Measurements from ENCODE around the gene CCP110. TPM values are rescaled to one million over a fixed set of nuclear protein-coding genes. Genes with fewer than 3 reads are reported as not detected.

Gene CCP110
- total and polyA plus RNA-seq, 2 of the 13 experiments (the other 11 are each of a cell fraction or from before 2014, with no cell fraction given): 10.0 to 11.1 TPM

DNA sequence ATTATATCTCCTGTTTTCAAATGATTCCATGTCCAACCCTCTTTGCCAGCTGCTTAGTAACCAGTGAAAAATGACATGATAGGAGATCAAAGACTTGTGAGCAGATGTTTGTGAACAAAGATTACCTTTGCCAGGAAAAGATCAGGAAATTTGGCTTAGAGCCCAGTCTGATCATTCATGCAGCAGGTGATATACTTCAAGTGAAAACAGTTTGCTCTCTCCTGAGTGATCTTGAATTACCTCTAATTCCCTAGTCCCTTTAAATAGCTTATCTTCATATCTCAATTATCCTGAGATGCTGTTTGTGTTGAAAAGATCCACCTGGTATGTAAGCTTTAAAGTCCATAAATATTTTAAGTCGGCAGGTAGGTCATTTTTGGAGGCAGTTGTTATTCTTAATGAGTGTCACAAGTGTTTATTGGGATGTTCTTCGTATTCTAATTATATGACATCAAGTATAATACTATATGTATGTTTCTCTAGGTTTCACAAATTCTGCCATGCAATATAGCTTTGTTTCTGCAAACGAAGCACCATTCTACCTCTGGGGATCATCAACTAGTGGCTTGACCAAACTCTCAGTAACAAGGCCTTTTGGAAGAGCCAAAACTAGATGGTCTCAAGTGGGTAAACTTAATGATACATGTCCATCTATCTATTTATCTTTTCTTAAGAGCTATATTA is 18.5 kb downstream of the CCP110 start (continued):
- no peak for TF ChIP-seq ZNF547 (CRISPR knock-in tag; IDR thresholded peaks at IDR 0.05)
- TF ChIP-seq, protein P1, sequence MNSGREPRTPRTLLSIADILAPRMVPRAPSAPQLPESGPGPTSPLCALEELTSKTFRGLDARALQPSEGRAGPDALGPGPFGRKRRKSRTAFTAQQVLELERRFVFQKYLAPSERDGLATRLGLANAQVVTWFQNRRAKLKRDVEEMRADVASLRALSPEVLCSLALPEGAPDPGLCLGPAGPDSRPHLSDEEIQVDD (CRISPR knock-in tag; IDR thresholded peaks at IDR 0.05; ENCODE audit: borderline replicate concordance): no peak
- peak; percentile 95; the same call in 1 of the 2 replicates for TF ChIP-seq TARDBP (CRISPR knock-in tag; IDR thresholded peaks at IDR 0.05)
- TF ChIP-seq, protein P2, sequence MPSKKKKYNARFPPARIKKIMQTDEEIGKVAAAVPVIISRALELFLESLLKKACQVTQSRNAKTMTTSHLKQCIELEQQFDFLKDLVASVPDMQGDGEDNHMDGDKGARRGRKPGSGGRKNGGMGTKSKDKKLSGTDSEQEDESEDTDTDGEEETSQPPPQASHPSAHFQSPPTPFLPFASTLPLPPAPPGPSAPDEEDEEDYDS (CRISPR knock-in tag; IDR thresholded peaks at IDR 0.05): peak; percentile 9; the same call in 1 of the 2 replicates
- no peak for TF ChIP-seq HNRNPLL (IDR thresholded peaks at IDR 0.05; ENCODE audit: low read depth, low read length, poor library complexity, severe bottlenecking)
- TF ChIP-seq KDM5A (IDR thresholded peaks at IDR 0.05; ENCODE audit: borderline replicate concordance, low read length): peak; percentile 53; the same call in 1 of the 2 replicates
- peak; percentile 73; the same call in 1 of the 2 replicates for TF ChIP-seq YEATS4 (CRISPR knock-in tag; IDR thresholded peaks at IDR 0.05; ENCODE audit: borderline replicate concordance)
- TF ChIP-seq MBD4 (IDR thresholded peaks at IDR 0.05; ENCODE audit: borderline replicate concordance, low read length): peak; percentile 73; the same call in 1 of the 2 replicates
- TF ChIP-seq NCOA1 (CRISPR knock-in tag; IDR thresholded peaks at IDR 0.05): no peak
- no peak for TF ChIP-seq PAF1 (CRISPR knock-in tag; IDR thresholded peaks at IDR 0.05)
- TF ChIP-seq, protein P3, sequence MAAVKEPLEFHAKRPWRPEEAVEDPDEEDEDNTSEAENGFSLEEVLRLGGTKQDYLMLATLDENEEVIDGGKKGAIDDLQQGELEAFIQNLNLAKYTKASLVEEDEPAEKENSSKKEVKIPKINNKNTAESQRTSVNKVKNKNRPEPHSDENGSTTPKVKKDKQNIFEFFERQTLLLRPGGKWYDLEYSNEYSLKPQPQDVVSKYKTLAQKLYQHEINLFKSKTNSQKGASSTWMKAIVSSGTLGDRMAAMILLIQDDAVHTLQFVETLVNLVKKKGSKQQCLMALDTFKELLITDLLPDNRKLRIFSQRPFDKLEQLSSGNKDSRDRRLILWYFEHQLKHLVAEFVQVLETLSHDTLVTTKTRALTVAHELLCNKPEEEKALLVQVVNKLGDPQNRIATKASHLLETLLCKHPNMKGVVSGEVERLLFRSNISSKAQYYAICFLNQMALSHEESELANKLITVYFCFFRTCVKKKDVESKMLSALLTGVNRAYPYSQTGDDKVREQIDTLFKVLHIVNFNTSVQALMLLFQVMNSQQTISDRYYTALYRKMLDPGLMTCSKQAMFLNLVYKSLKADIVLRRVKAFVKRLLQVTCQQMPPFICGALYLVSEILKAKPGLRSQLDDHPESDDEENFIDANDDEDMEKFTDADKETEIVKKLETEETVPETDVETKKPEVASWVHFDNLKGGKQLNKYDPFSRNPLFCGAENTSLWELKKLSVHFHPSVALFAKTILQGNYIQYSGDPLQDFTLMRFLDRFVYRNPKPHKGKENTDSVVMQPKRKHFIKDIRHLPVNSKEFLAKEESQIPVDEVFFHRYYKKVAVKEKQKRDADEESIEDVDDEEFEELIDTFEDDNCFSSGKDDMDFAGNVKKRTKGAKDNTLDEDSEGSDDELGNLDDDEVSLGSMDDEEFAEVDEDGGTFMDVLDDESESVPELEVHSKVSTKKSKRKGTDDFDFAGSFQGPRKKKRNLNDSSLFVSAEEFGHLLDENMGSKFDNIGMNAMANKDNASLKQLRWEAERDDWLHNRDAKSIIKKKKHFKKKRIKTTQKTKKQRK (IDR thresholded peaks at IDR 0.05; ENCODE audit: low read length): no peak
- TF ChIP-seq REPIN1 (CRISPR knock-in tag; IDR thresholded peaks at IDR 0.05; ENCODE audit: borderline replicate concordance, low read depth): peak; percentile 32; the same call in 1 of the 2 replicates
- TF ChIP-seq, protein P4, sequence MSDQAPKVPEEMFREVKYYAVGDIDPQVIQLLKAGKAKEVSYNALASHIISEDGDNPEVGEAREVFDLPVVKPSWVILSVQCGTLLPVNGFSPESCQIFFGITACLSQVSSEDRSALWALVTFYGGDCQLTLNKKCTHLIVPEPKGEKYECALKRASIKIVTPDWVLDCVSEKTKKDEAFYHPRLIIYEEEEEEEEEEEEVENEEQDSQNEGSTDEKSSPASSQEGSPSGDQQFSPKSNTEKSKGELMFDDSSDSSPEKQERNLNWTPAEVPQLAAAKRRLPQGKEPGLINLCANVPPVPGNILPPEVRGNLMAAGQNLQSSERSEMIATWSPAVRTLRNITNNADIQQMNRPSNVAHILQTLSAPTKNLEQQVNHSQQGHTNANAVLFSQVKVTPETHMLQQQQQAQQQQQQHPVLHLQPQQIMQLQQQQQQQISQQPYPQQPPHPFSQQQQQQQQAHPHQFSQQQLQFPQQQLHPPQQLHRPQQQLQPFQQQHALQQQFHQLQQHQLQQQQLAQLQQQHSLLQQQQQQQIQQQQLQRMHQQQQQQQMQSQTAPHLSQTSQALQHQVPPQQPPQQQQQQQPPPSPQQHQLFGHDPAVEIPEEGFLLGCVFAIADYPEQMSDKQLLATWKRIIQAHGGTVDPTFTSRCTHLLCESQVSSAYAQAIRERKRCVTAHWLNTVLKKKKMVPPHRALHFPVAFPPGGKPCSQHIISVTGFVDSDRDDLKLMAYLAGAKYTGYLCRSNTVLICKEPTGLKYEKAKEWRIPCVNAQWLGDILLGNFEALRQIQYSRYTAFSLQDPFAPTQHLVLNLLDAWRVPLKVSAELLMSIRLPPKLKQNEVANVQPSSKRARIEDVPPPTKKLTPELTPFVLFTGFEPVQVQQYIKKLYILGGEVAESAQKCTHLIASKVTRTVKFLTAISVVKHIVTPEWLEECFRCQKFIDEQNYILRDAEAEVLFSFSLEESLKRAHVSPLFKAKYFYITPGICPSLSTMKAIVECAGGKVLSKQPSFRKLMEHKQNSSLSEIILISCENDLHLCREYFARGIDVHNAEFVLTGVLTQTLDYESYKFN (CRISPR knock-in tag; conservative IDR thresholded peaks at IDR 0.05): peak; percentile 98
- TF ChIP-seq ISL2 (CRISPR knock-in tag; IDR thresholded peaks at IDR 0.05): peak; percentile 98
- TF ChIP-seq ZNF558 (CRISPR knock-in tag; IDR thresholded peaks at IDR 0.05; ENCODE audit: borderline replicate concordance): no peak; the same call in 1 of the 2 replicates
- peak; percentile 47; the same call in 1 of the 2 replicates for TF ChIP-seq KDM1A (CRISPR knock-in tag; IDR thresholded peaks at IDR 0.05)
- peak; percentile 99 for TF ChIP-seq NCOA2 (CRISPR knock-in tag; IDR thresholded peaks at IDR 0.05)
- no peak for TF ChIP-seq KDM2A (CRISPR knock-in tag; IDR thresholded peaks at IDR 0.05; ENCODE audit: borderline replicate concordance, low read depth)
- TF ChIP-seq ZNF10 (CRISPR knock-in tag; IDR thresholded peaks at IDR 0.05; ENCODE audit: borderline replicate concordance, low read depth): no peak
